Karpas-422 (cell line): ENCODE data around the gene IL22. TPM values are rescaled to one million over a fixed set of nuclear protein-coding genes. Genes with fewer than 3 reads are reported as not detected.
A peak's percentile ranks its signal among the peaks of the same experiment; 100 is the strongest.

Experiments
- DNase-seq: peaks from one replicate; pipeline ENCODE4 v3.0.0-alpha.2; 2015
- H2AFZ ChIP-seq: fragments of 200-600 bp; sonication (generic); 2 replicates; pipeline ENCODE4 v1.6.1; 2014; ENCODE audit warnings: antibody characterized with exemption, low read length, mixed read lengths
- H3K27ac ChIP-seq: fragments of 200-600 bp; sonication (generic); 2 replicates; pipeline ENCODE4 v1.5.1; 2014; ENCODE audit warnings: mild to moderate bottlenecking, low read length, moderate library complexity
- H3K27me3 ChIP-seq: fragments of 200-600 bp; sonication (generic); 2 replicates; pipeline ENCODE4 v1.6.1; 2014; ENCODE audit warnings: low read length, mixed read lengths
- H3K36me3 ChIP-seq: fragments of 200-600 bp; sonication (generic); 2 replicates; pipeline ENCODE4 v1.6.1; 2014; ENCODE audit warnings: low read length, mixed read lengths; ENCODE audit not compliant: insufficient read depth
- H3K4me1 ChIP-seq: fragments of 200-600 bp; sonication (generic); 2 replicates; pipeline ENCODE4 v1.6.1; 2014; ENCODE audit warnings: mild to moderate bottlenecking, low read length, mixed read lengths
- H3K4me2 ChIP-seq: fragments of 200-600 bp; sonication (generic); 2 replicates; pipeline ENCODE4 v1.6.1; 2014; ENCODE audit warnings: low read length, low read depth, mild to moderate bottlenecking; ENCODE audit not compliant: poor library complexity, severe bottlenecking
- H3K4me3 ChIP-seq: fragments of 200-600 bp; sonication (generic); 2 replicates; pipeline ENCODE4 v1.5.1; 2014; ENCODE audit warnings: mild to moderate bottlenecking, antibody characterized with exemption, low read length, mixed read lengths
- H3K79me2 ChIP-seq: fragments of 200-600 bp; sonication (generic); 2 replicates; pipeline ENCODE4 v1.6.1; 2014; ENCODE audit warnings: mild to moderate bottlenecking, low read length, mixed read lengths
- H3K9ac ChIP-seq: fragments of 200-600 bp; sonication (generic); 2 replicates; pipeline ENCODE4 v1.6.0; 2014; ENCODE audit warnings: low read length
- H3K9me2 ChIP-seq: fragments of 200-600 bp; sonication (generic), shearing (Covaris generic); replicated peaks from 2 replicates; pipeline ENCODE4 v1.6.0; 2014; ENCODE audit warnings: mild to moderate bottlenecking, low read length, moderate library complexity; ENCODE audit not compliant: insufficient read depth
- H3K9me3 ChIP-seq: fragments of 300-700, 200-600 bp; sonication (generic); 2 replicates; pipeline ENCODE4 v1.6.1; 2014; ENCODE audit warnings: low read length, mixed read lengths
- H4K20me1 ChIP-seq: fragments of 200-600 bp; sonication (generic); 2 replicates; pipeline ENCODE4 v1.6.1; 2014; ENCODE audit warnings: mild to moderate bottlenecking, antibody characterized with exemption, low read length, low read depth; ENCODE audit not compliant: insufficient read depth
- total RNA-seq: library from RNA; depleted of rRNA; stranded (reverse); fragments of >200 nt; shearing (Covaris generic); gene quantifications from 2 replicates; pipeline ENCODE4 v1.2.3, GENCODE V29; 2014; ENCODE audit warnings: low replicate concordance

Gene IL22
- total RNA-seq, 1 experiment from 2014 or later, result not detected

DNA sequence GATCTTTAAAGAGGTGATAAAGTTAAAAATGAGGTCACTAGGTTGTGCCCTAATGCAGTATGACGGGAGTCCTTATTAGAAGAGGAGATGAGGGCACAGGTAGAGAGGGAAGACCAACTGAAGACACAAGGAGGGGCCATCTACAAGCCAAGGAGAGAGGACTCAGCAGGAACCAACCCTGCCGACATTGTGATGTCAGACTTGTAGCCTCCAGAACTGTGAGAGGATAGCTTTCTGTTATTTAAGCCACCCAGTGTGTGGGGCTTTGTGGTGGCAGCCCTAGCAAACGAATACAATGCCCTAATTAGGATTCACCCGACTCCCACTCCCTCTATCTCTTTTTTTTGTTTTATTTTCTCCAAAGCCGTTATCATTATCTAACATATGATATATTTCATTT is 19.9 kb downstream of the IL22 start:
- H3K9ac ChIP-seq, result no peak overlapping the region
- no peaks in the 10 kb centered on the region for H3K9me3 ChIP-seq
- no peaks in the 10 kb centered on the region for H4K20me1 ChIP-seq
- no peaks in the 10 kb centered on the region for H3K36me3 ChIP-seq
- H3K27ac ChIP-seq, result no peak overlapping the region
- H2AFZ ChIP-seq, result no peak overlapping the region
- H3K27me3 ChIP-seq, result no peaks in the 10 kb centered on the region
- H3K4me3 ChIP-seq, result no peak overlapping the region
- no peak overlapping the region for H3K4me2 ChIP-seq
- H3K79me2 ChIP-seq, result no peaks in the 10 kb centered on the region
- H3K9me2 ChIP-seq, result no peaks in the 10 kb centered on the region
- no peak for DNase-seq
- H3K4me1 ChIP-seq, result peaks cover 12% of the 10 kb centered on the region

- Histone ChIP-seq H3K27me3 (no peaks in the 10 kb centered on the region), H3K27ac (no peak overlapping the region), H3K4me2 (no peak overlapping the region), H2AFZ (no peak overlapping the region), H3K4me1 (peaks cover 4% of the 10 kb centered on the region), H3K9ac (no peak overlapping the region), H3K9me2 (no peaks in the 10 kb centered on the region), H3K9me3 (no peaks in the 10 kb centered on the region), H4K20me1 (no peaks in the 10 kb centered on the region), H3K36me3 (no peaks in the 10 kb centered on the region), H3K79me2 (no peaks in the 10 kb centered on the region), H3K4me3 (no peak overlapping the region)
- no peak for DNase-seq
Observed at GRCh38 chr12:68231691-68232090, 21.7 kb downstream of the IL22 start.

GRCh38 chr12:68231229-68231628 is 22.2 kb downstream of the IL22 start:
- H3K27ac ChIP-seq, result no peak overlapping the region

GRCh38 chr12:68229956-68230355 is 23.4 kb downstream of the IL22 start:
- Histone ChIP-seq H3K4me1 (no peaks in the 10 kb centered on the region), H3K27me3 (no peaks in the 10 kb centered on the region), H3K9ac (no peak overlapping the region), H3K36me3 (no peaks in the 10 kb centered on the region), H2AFZ (no peak overlapping the region), H3K9me3 (no peaks in the 10 kb centered on the region), H3K4me2 (no peak overlapping the region), H3K9me2 (no peaks in the 10 kb centered on the region), H4K20me1 (no peaks in the 10 kb centered on the region), H3K4me3 (no peak overlapping the region), H3K79me2 (no peaks in the 10 kb centered on the region), H3K27ac (no peak overlapping the region)
- no peak for DNase-seq

More at GRCh38 chr12:68231229-68231628, 22.2 kb downstream of the IL22 start:
- Histone ChIP-seq H4K20me1 (no peaks in the 10 kb centered on the region), H3K4me3 (no peak overlapping the region), H2AFZ (no peak overlapping the region), H3K27me3 (no peaks in the 10 kb centered on the region), H3K4me1 (no peaks in the 10 kb centered on the region; the same call in 1 of the 2 replicates), H3K4me2 (no peak overlapping the region), H3K9me2 (no peaks in the 10 kb centered on the region), H3K36me3 (no peaks in the 10 kb centered on the region), H3K9me3 (no peaks in the 10 kb centered on the region), H3K79me2 (no peaks in the 10 kb centered on the region), H3K9ac (no peak overlapping the region)
- DNase-seq, result no peak

DNA sequence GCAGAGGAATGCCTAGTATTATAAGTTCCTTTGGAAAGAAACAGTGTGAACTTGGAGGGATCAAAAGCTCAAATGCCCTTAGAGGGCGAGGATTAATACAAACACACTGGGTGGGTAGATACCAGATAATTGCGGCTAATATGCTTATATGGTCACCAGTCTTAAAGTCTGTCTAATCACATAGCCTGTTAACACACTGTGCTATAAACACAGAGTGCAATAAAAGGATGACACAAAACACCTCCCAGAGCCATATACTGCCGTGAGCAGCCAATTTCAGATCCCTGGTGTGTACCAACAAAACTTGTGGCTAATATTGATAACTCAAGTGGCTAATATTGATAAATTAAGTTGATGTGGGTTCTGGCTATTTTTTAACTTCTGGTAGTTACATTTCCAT is 26.0 kb downstream of the IL22 start:
- Histone ChIP-seq H2AFZ (no peak overlapping the region), H3K36me3 (no peaks in the 10 kb centered on the region), H3K9me2 (no peaks in the 10 kb centered on the region), H3K79me2 (no peaks in the 10 kb centered on the region), H3K27ac (no peak overlapping the region), H3K27me3 (no peaks in the 10 kb centered on the region), H3K4me3 (no peak overlapping the region), H3K9ac (no peak overlapping the region), H4K20me1 (no peaks in the 10 kb centered on the region), H3K9me3 (no peaks in the 10 kb centered on the region), H3K4me1 (peaks cover 6% of the 10 kb centered on the region), H3K4me2 (no peak overlapping the region)
- DNase-seq, result no peak

DNA sequence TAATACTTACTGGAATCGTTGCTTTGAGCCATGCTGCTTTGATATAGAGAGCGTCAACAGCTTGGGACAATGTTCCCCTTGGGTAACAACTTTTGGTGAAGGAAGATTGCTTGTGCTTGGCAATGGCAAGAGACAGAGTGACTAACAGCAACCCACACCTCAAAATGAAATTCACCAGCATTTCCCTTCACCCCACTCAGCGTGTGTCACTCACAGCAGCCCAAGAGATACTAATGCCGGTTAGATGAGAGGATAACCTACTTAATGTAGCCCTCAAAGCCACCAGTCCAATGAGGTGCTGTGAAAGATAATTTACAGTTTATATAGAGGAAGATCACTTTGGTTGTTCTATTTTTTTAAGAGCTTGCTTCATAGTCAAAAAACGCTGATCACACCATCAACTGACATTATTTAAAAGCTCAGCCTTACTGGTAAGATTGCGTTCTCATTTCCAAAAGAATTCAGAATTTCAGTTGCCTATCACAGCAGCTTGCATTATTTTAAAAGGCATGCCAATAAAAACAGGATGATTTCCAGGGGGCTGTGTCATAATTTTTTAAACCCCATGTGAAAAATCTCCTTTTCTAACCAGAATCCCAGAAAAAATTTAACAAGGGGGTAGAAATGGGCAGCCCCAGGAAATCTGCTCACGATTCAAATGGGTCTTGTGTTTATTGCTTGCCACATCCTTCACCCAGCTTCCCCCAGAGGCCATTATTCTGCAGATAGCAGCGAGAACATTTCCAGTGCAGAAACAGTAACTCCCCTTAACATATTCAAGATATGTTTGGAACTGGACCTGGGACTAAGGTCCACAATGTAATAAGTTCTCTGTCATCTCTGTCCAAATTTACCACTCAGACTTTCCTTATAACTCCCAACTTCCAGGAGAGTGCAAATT is 27.6 kb downstream of the IL22 start, which contains the start of gene IL26:
Gene IL26 (minus strand): TSS at position 235 of the 901 bp plus-strand sequence. CDS start 54 bp downstream, at position 181.
- H3K4me3 ChIP-seq, result no peak within 1 kb of the TSS
- H3K9ac ChIP-seq, result no peak within 1 kb of the TSS
- H3K27me3 ChIP-seq, result no peaks in the 10 kb centered on the region
- H3K27ac ChIP-seq, result no peak within 1 kb of the TSS
- no peaks in the 10 kb centered on the region for H3K9me2 ChIP-seq
- no peak for DNase-seq
- no peak within 1 kb of the TSS for H3K4me2 ChIP-seq
- H3K9me3 ChIP-seq, result no peaks in the 10 kb centered on the region
- peaks cover 6% of the 10 kb centered on the region for H3K4me1 ChIP-seq
- no peaks in the 10 kb centered on the region for H3K36me3 ChIP-seq
- no peaks in the 10 kb centered on the region for H4K20me1 ChIP-seq
- no peaks in the 10 kb centered on the region for H3K79me2 ChIP-seq
- H2AFZ ChIP-seq, result no peak within 1 kb of the TSS

- DNase-seq, result no peak
- no peak overlapping the region for H3K4me3 ChIP-seq
- H3K9me3 ChIP-seq, result no peaks in the 10 kb centered on the region
- H3K79me2 ChIP-seq, result no peaks in the 10 kb centered on the region
- no peaks in the 10 kb centered on the region for H3K36me3 ChIP-seq
- peaks cover 6% of the 10 kb centered on the region for H3K4me1 ChIP-seq
- no peaks in the 10 kb centered on the region for H3K9me2 ChIP-seq
- H3K4me2 ChIP-seq, result no peak overlapping the region
- H3K27ac ChIP-seq, result no peak overlapping the region
- H4K20me1 ChIP-seq, result no peaks in the 10 kb centered on the region
- no peak overlapping the region for H3K9ac ChIP-seq
- H3K27me3 ChIP-seq, result no peaks in the 10 kb centered on the region
- H2AFZ ChIP-seq, result no peak overlapping the region
Observed at GRCh38 chr12:68224613-68225285, 28.7 kb downstream of the IL22 start.

DNA sequence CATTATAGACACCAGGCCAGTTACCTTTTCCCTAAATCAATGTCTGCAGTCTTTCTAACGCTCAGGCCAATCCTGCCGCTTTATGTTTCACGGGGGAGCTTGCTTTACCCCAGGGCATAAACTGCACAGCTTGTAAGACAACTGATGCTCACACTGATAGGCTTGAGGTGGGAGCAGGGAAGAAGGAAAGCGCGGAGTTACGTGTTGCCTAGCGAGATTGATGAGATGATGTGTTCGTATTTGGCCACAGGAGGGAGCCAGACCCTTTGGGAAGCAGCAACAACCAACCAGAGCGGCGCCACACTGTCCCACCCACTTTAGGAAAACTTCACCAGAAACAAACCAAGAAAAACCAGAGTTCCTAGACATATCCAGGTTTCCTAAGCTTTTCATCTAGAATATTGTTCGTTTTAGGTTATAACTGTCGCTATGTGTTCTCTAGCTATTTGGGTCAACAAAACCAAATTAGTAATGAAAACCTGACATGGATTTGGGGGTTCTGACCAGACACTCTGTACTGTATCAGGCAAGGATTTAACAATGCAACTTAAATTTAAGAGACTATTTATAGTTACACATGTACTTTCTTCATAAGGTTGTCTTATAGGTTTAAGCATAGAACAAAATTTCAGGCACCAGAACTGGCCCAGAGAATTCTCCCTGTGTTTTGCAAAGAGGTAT is 30.2 kb downstream of the IL22 start:
- Histone ChIP-seq H3K9me2 (no peaks in the 10 kb centered on the region), H4K20me1 (no peaks in the 10 kb centered on the region), H3K4me1 (peaks cover 6% of the 10 kb centered on the region), H2AFZ (0 out of 2 replicates have a peak overlapping the region, but pooled peaks have one; percentile 85), H3K27ac (no peak overlapping the region), H3K36me3 (no peaks in the 10 kb centered on the region), H3K4me2 (peak overlapping the region; percentile 51), H3K79me2 (no peaks in the 10 kb centered on the region), H3K9ac (no peak overlapping the region), H3K27me3 (no peaks in the 10 kb centered on the region), H3K9me3 (no peaks in the 10 kb centered on the region), H3K4me3 (no peak overlapping the region)
- peak; percentile 85 for DNase-seq
